BE2C (cell line): Measurements from ENCODE around the gene PSMA7.
"Not testable (repeated sequence)": the region's sequence is repeated elsewhere in the genome, so short reads cannot be mapped to it uniquely, and the experiment has no call there.

Experiments used
- DNase-seq: peaks from one replicate; pipeline ENCODE4 v3.0.0-alpha.2; 2020
- H3K27me3 ChIP-seq: fragments of 250-450 bp; sonication (Bioruptor Pico); 2 replicates; pipeline ENCODE4 v1.5.1; 2020; ENCODE audit warnings: mild to moderate bottlenecking
- H3K36me3 ChIP-seq: fragments of 250-450 bp; sonication (Bioruptor Pico); 2 replicates; pipeline ENCODE4 v1.5.1; 2020; ENCODE audit warnings: mild to moderate bottlenecking
- H3K4me1 ChIP-seq: fragments of 250-450 bp; sonication (Bioruptor Pico); 2 replicates; pipeline ENCODE4 v1.5.1; 2020
- H3K4me3 ChIP-seq: 2 replicates; pipeline ENCODE4 v1.5.1; 2011; ENCODE audit warnings: low read depth, low read length
- H3K9me3 ChIP-seq: fragments of 250-450 bp; sonication (Bioruptor Pico); 2 replicates; pipeline ENCODE4 v1.5.1; 2020
- CTCF ChIP-seq: IDR thresholded peaks from 2 replicates; pipeline ENCODE4 v1.5.1; 2012; ENCODE audit warnings: mild to moderate bottlenecking, low read depth, low read length

The PSMA7 gene

DNA sequence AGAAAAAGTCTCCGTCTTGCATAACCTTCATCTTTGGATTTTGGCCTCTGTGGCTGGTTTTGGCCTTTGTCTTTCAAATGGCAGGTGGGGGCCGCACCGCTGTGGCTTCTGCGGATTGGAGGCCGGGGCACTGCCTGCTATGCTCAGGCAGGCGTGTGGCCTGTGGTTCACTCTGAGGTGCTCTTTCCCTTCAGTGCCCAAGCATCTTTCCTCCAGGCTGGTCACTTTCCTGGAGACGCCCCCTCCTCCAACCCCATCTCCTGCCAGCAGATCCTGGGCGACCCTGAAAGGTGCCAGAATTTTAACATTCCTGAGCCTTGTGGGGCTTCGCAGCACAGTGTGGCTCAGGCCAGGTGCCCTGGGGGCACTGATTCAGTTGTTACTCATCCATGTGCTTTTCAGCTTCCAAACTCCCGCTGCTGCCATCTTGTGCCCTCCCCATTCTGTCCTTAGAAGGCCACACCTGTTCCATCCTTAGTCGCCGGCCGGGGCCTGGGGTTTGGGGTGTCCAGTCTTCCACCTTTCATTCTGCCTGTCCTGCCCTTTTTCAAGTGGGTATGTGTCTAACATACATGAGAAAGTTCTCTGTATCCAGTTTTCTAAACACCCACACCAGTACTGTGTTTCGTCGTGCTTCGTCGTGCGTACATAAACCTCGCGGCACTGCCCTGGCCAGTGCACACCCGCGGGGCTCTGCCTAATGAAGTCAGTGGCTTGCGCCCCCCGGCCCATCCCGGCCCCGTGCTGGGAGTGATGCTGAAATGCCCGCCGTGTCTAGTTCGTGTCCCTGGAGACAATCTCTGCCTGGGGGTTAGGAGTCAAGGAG is 12.4 kb upstream of the PSMA7 start:
- Histone ChIP-seq H3K36me3 (peaks cover 52% of the 10 kb centered on the region), H3K4me3 (no peak overlapping the region), H3K27me3 (no peaks in the 10 kb centered on the region), H3K9me3 (no peaks in the 10 kb centered on the region), H3K4me1 (peaks cover 28% of the 10 kb centered on the region)
- DNase-seq = no peak
- TF ChIP-seq CTCF = no peak

GRCh38 chr20:62151835-62152364 is 8.7 kb upstream of the PSMA7 start:
- Histone ChIP-seq H3K4me1 (peaks cover 18% of the 10 kb centered on the region), H3K9me3 (no peaks in the 10 kb centered on the region), H3K36me3 (peaks cover 48% of the 10 kb centered on the region), H3K4me3 (no peak overlapping the region), H3K27me3 (no peaks in the 10 kb centered on the region)
- no peak for TF ChIP-seq CTCF
- DNase-seq = no peak

DNA sequence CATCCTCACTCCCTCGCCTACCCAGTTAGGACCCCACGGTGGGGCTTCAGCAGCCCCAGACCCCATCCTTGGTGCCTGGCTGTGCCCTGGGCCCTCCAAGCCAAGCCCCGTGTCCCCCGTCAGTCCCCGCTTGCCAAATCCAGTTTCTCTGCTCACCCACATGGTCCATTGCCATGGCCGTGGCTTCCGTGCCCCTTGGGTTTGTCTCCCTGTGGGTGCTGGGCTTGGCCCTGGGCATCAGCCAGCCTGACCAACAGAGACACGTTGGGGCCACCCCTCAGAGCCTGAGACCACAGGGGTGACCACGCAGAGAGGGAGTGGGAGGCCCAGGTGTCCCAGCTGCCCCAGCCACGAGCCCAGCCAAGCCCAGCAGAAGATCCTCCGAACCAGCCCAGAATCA is 8.0 kb upstream of the PSMA7 start:
- H3K27me3 ChIP-seq = no peaks in the 10 kb centered on the region
- H3K9me3 ChIP-seq = no peaks in the 10 kb centered on the region
- DNase-seq = no peak
- no peak overlapping the region for H3K4me3 ChIP-seq
- H3K36me3 ChIP-seq = peaks cover 51% of the 10 kb centered on the region
- no peak for TF ChIP-seq CTCF
- H3K4me1 ChIP-seq = peaks cover 12% of the 10 kb centered on the region

DNA sequence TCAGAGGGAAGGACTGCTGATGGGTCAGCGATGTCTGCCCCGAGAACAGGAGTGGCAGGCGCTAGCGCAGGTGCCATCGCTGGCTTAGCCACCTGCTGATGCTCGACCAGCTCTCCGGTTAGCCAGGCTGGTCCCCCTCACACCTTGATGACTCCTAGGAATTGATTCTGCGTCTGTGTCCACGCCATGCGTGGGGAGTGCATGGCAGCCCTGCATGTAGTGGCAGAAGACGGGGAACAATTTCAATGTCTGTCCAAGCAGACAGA is 7.0 kb upstream of the PSMA7 start:
- Histone ChIP-seq H3K36me3 (peaks cover 43% of the 10 kb centered on the region), H3K27me3 (no peaks in the 10 kb centered on the region), H3K4me1 (peaks cover 2% of the 10 kb centered on the region; the same call in 1 of the 2 replicates), H3K4me3 (no peak overlapping the region), H3K9me3 (no peaks in the 10 kb centered on the region)
- no peak for TF ChIP-seq CTCF
- no peak for DNase-seq

- Histone ChIP-seq H3K27me3 (no peaks in the 10 kb centered on the region), H3K4me1 (0 out of 2 replicates have a peak, but pooled peaks cover 2% of the 10 kb centered on the region), H3K4me3 (no peak overlapping the region), H3K9me3 (no peaks in the 10 kb centered on the region), H3K36me3 (peaks cover 45% of the 10 kb centered on the region)
- no peak for TF ChIP-seq CTCF
- DNase-seq = no peak
These were observed 6.5 kb upstream of the PSMA7 start for GRCh38 chr20:62149532-62150309.

GRCh38 chr20:62148908-62149314 is 5.7 kb upstream of the PSMA7 start:
- no peaks in the 10 kb centered on the region for H3K27me3 ChIP-seq
- H3K36me3 ChIP-seq = peaks cover 38% of the 10 kb centered on the region
- H3K9me3 ChIP-seq = no peaks in the 10 kb centered on the region
- 0 out of 2 replicates have a peak, but pooled peaks cover 2% of the 10 kb centered on the region for H3K4me1 ChIP-seq
- no peak for TF ChIP-seq CTCF
- DNase-seq = no peak
- no peak overlapping the region for H3K4me3 ChIP-seq

- not testable (repeated sequence) for H3K27me3 ChIP-seq, DNase-seq, H3K9me3 ChIP-seq, H3K4me3 ChIP-seq, H3K4me1 ChIP-seq
- H3K36me3 ChIP-seq = peaks cover 33% of the 10 kb centered on the region
These were observed 5.2 kb upstream of the PSMA7 start for GRCh38 chr20:62148383-62148782.
